ENCODE results near the gene FNDC10. TPM values are rescaled to one million over a fixed set of nuclear protein-coding genes. Genes with fewer than 3 reads are reported as not detected.

The FNDC10 gene
- total RNA-seq, 2 experiments from 2014 or later: 2.8 to 3.6 TPM

- peak overlapping the region; percentile 75 for H3K27ac Mint-ChIP-seq
- H3K4me3 Mint-ChIP-seq: peak overlapping the region; percentile 79
- intact Hi-C loops (cut with micrococcal nuclease): no loop called here
- TF ChIP-seq CTCF (IDR thresholded peaks at IDR 0.05): no peak
- DNase-seq: no peak
- H3K9me3 Mint-ChIP-seq: no peaks in the 10 kb centered on the region
- CTCF ChIA-PET: interaction anchor here (2.8 kb wide), 1 partner anchor 38 kb away, joined by 10 read pairs; no protein-coding TSS in a partner anchor
- peak; percentile 10 for ATAC-seq
- peaks cover 18% of the 10 kb centered on the region for H3K36me3 Mint-ChIP-seq (ENCODE audit: low read depth)
- H3K27me3 Mint-ChIP-seq: no peaks in the 10 kb centered on the region
- POLR2A ChIA-PET: interaction anchor here (1.1 to 8.4 kb wide), 4 partner anchors 9 to 40 kb away, joined by 3 to 46 read pairs (median 4); partner anchors contain the start of gene MMP23B
- H3K4me1 Mint-ChIP-seq (ENCODE audit: low read depth): peaks cover 17% of the 10 kb centered on the region
Measured at GRCh38 chr1:1616045-1616790, 16.3 kb upstream of the FNDC10 start.

GRCh38 chr1:1615256-1616044, 15.5 kb upstream of the FNDC10 start, which contains the start of gene MIB2:
TSS of gene MIB2 (plus strand) at chr1:1615500. CDS start at chr1:1623453, 7,953 bp downstream.
- ChIA-PET POLR2A (interaction anchor here (1.1 to 8.4 kb wide), 4 partner anchors 8 to 45 kb away, joined by 3 to 46 read pairs (median 6); partner anchors contain the start of gene MMP23B), CTCF (interaction anchor here (2.1 to 2.8 kb wide), 4 partner anchors 15 to 63 kb away, joined by 5 to 10 read pairs (median 8); no protein-coding TSS in a partner anchor)
- peaks cover 18% of the 10 kb centered on the region for H3K36me3 Mint-ChIP-seq (ENCODE audit: low read depth)
- H3K27me3 Mint-ChIP-seq: no peaks in the 10 kb centered on the region
- H3K4me3 Mint-ChIP-seq: peak within 1 kb of the TSS; percentile 96
- no peaks in the 10 kb centered on the region for H3K9me3 Mint-ChIP-seq
- H3K27ac Mint-ChIP-seq: peak within 1 kb of the TSS; percentile 95
- ATAC-seq: peak; percentile 88
- peak; percentile 96 for DNase-seq
- TF ChIP-seq CTCF (IDR thresholded peaks at IDR 0.05): no peak
- intact Hi-C loops (cut with micrococcal nuclease): no loop called here
- peaks cover 17% of the 10 kb centered on the region for H3K4me1 Mint-ChIP-seq (ENCODE audit: low read depth)

GRCh38 chr1:1614954-1615255, 15.0 kb upstream of the FNDC10 start:
- Mint-ChIP-seq H3K27ac (peak overlapping the region; percentile 95), H3K36me3 (ENCODE audit: low read depth) (peaks cover 18% of the 10 kb centered on the region), H3K27me3 (no peaks in the 10 kb centered on the region), H3K9me3 (no peaks in the 10 kb centered on the region), H3K4me3 (peak overlapping the region; percentile 96), H3K4me1 (ENCODE audit: low read depth) (peaks cover 17% of the 10 kb centered on the region)
- intact Hi-C loops (cut with micrococcal nuclease): no loop called here
- ChIA-PET CTCF (interaction anchor here (2.1 to 2.8 kb wide), 4 partner anchors 15 to 64 kb away, joined by 5 to 10 read pairs (median 8); no protein-coding TSS in a partner anchor), POLR2A (interaction anchor here (1.0 to 8.4 kb wide), 4 partner anchors 8 to 47 kb away, joined by 3 to 46 read pairs (median 6); partner anchors contain the start of gene MMP23B)
- DNase-seq (no peak), ATAC-seq (no peak)
- TF ChIP-seq CTCF (IDR thresholded peaks at IDR 0.05): no peak

GRCh38 chr1:1614204-1614953, 14.4 kb upstream of the FNDC10 start:
- Mint-ChIP-seq H3K4me3 (peak overlapping the region; percentile 96), H3K27me3 (no peaks in the 10 kb centered on the region), H3K4me1 (ENCODE audit: low read depth) (peaks cover 17% of the 10 kb centered on the region), H3K27ac (peak overlapping the region; percentile 95), H3K36me3 (ENCODE audit: low read depth) (peaks cover 18% of the 10 kb centered on the region), H3K9me3 (no peaks in the 10 kb centered on the region)
- CTCF ChIA-PET: interaction anchor here (2.1 to 2.8 kb wide), 4 partner anchors 16 to 64 kb away, joined by 5 to 10 read pairs (median 8); no protein-coding TSS in a partner anchor
- TF ChIP-seq CTCF (IDR thresholded peaks at IDR 0.05): no peak
- ATAC-seq: peak; percentile 9
- intact Hi-C loops (cut with micrococcal nuclease): no loop called here
- peak; percentile 86 for DNase-seq
- POLR2A ChIA-PET: interaction anchor here (0.8 to 8.4 kb wide), 10 partner anchors 11 to 55 kb away, joined by 3 to 46 read pairs (median 3); partner anchors contain the start of gene MMP23B
